Tibial artery (tissue), 4 donors: ENCODE data around the gene KRT222.
A peak's percentile ranks its signal among the peaks of the same experiment; 100 is the strongest.

ENCODE experiments used
- DNase-seq, 2 donors: peaks; one replicate each; pipeline ENCODE4 v3.0.0-alpha.2; 2019
- H3K27ac ChIP-seq, 2 donors: fragments of 200-600 bp; sonication (generic) in 1 of 2; 1 replicate in 1 of 2; 2 replicates in 1 of 2; pipeline ENCODE4 v1.5.1; 2018 to 2019; ENCODE audit warnings: mild to moderate bottlenecking in 1 of 2
- H3K27me3 ChIP-seq, 2 donors: fragments of 200-600 bp; sonication (generic) in 1 of 2; one replicate each; pipeline versions ENCODE4 v1.5.1 to v1.6.0; 2016 to 2019
- H3K36me3 ChIP-seq, 3 donors: fragments of 200-600 bp; sonication (generic) in 2 of 3; one replicate each; pipeline ENCODE4 v1.5.1; 2016 to 2019; ENCODE audit warnings: mild to moderate bottlenecking in 2 of 3
- H3K4me1 ChIP-seq, 4 donors: fragments of 200-600 bp; sonication (generic) in 2 of 4; 1 replicate in 3 of 4; 2 replicates in 1 of 4; pipeline ENCODE4 v1.5.1; 2016 to 2019
- H3K4me3 ChIP-seq, 2 donors: fragments of 200-600 bp; sonication (generic) in 1 of 2; 1 replicate in 1 of 2; 2 replicates in 1 of 2; pipeline ENCODE4 v1.5.1; 2018 to 2019; ENCODE audit warnings: mild to moderate bottlenecking in 2 of 2
- H3K9me3 ChIP-seq, 3 donors: fragments of 200-600 bp; sonication (generic) in 1 of 3; one replicate each; pipeline ENCODE4 v1.5.1; 2016 to 2019
- CTCF ChIP-seq, 2 experiments: fragments of 200-600 bp in 1 of 2; fragments of 450-650 bp in 1 of 2; IDR thresholded peaks; one replicate each; pipeline ENCODE4 v1.5.1; 2017 to 2019; ENCODE audit warnings: antibody characterized with exemption in 2 of 2, mild to moderate bottlenecking in 1 of 2, moderate library complexity in 1 of 2
- intact Hi-C: fragments of 100-400 bp; cut with DNase I; formaldehyde crosslinking; loops from one replicate; pipeline ENCODE4 v1.15.0; 2023; ENCODE audit warnings: low total_unique reads

KRT222 gene

GRCh38 chr17:40659911-40660310 is 5.1 kb downstream of the KRT222 start:
- peaks cover 0 to 9% of the 10 kb centered on the region in 2 donors for H3K27me3 ChIP-seq
- H3K36me3 ChIP-seq = no peaks in the 10 kb centered on the region
- no peak for DNase-seq
- TF ChIP-seq CTCF (IDR thresholded peaks at IDR 0.05) = no peak
- no peak overlapping the region for H3K27ac ChIP-seq
- intact Hi-C loops = no loop called here
- H3K4me1 ChIP-seq = no peaks in the 10 kb centered on the region
- no peaks in the 10 kb centered on the region for H3K9me3 ChIP-seq
- no peak overlapping the region for H3K4me3 ChIP-seq

- no peaks in the 10 kb centered on the region for H3K4me1 ChIP-seq
- peaks cover 0 to 4% of the 10 kb centered on the region in 2 donors for H3K27me3 ChIP-seq
- intact Hi-C loops = no loop called here
- no peaks in the 10 kb centered on the region for H3K36me3 ChIP-seq
- no peak for DNase-seq
- H3K4me3 ChIP-seq = no peak overlapping the region
- no peak for TF ChIP-seq CTCF (IDR thresholded peaks at IDR 0.05)
- H3K9me3 ChIP-seq = no peaks in the 10 kb centered on the region
- no peak overlapping the region for H3K27ac ChIP-seq
Observed at GRCh38 chr17:40658396-40658795, 6.6 kb downstream of the KRT222 start.

- Histone ChIP-seq H3K4me3 (no peak overlapping the region), H3K9me3 (no peaks in the 10 kb centered on the region), H3K27ac (no peak overlapping the region), H3K4me1 (peaks cover 0 to 12% (median 8%) of the 10 kb centered on the region in 4 donors), H3K36me3 (no peaks in the 10 kb centered on the region), H3K27me3 (no peaks in the 10 kb centered on the region)
- intact Hi-C loops = no loop called here
- no peak for DNase-seq
- no peak for TF ChIP-seq CTCF (IDR thresholded peaks at IDR 0.05)
Observed at GRCh38 chr17:40651939-40652338, 13.0 kb downstream of the KRT222 start.

- TF ChIP-seq CTCF (IDR thresholded peaks at IDR 0.05) = no peak
- H3K9me3 ChIP-seq = no peaks in the 10 kb centered on the region
- peaks cover 0 to 31% (median 24%) of the 10 kb centered on the region in 4 donors for H3K4me1 ChIP-seq
- peak overlapping the region; percentile 77 for H3K4me3 ChIP-seq
- peaks cover 0 to 17% (median 0%) of the 10 kb centered on the region in 3 donors for H3K36me3 ChIP-seq
- H3K27ac ChIP-seq = peak overlapping the region; percentile 93 to 98
- intact Hi-C loops = no loop called here
- H3K27me3 ChIP-seq = no peaks in the 10 kb centered on the region
- peak; percentile 28 to 67 for DNase-seq
Observed at GRCh38 chr17:40648384-40648968, 16.5 kb downstream of the KRT222 start.

GRCh38 chr17:40647624-40648383 is 17.2 kb downstream of the KRT222 start, which contains the start of gene SMARCE1:
SMARCE1 (minus strand) TSS chr17:40647818; CDS start chr17:40645802, 2,016 bp downstream.
- H3K4me1 ChIP-seq = peaks cover 0 to 31% (median 24%) of the 10 kb centered on the region in 4 donors
- intact Hi-C loops = no loop called here

More at GRCh38 chr17:40647624-40648383, 17.2 kb downstream of the KRT222 start, which contains the start of gene SMARCE1:
- Histone ChIP-seq H3K27ac (peak within 1 kb of the TSS; percentile 93 to 98), H3K27me3 (no peaks in the 10 kb centered on the region), H3K9me3 (no peaks in the 10 kb centered on the region), H3K4me3 (peak within 1 kb of the TSS; percentile 77), H3K36me3 (peaks cover 0 to 24% (median 0%) of the 10 kb centered on the region in 3 donors)
- DNase-seq = peak; percentile 55 to 78
- TF ChIP-seq CTCF (IDR thresholded peaks at IDR 0.05) = no peak
